ENCODE results near the gene LYPLAL1. TPM values are rescaled to one million over a fixed set of nuclear protein-coding genes. Genes with fewer than 3 reads are reported as not detected.

LYPLAL1 gene
- total and polyA plus RNA-seq, 2 of the 13 experiments (the other 11 are each of a cell fraction or from before 2014, with no cell fraction given), result 17.0 to 31.6 TPM

DNA sequence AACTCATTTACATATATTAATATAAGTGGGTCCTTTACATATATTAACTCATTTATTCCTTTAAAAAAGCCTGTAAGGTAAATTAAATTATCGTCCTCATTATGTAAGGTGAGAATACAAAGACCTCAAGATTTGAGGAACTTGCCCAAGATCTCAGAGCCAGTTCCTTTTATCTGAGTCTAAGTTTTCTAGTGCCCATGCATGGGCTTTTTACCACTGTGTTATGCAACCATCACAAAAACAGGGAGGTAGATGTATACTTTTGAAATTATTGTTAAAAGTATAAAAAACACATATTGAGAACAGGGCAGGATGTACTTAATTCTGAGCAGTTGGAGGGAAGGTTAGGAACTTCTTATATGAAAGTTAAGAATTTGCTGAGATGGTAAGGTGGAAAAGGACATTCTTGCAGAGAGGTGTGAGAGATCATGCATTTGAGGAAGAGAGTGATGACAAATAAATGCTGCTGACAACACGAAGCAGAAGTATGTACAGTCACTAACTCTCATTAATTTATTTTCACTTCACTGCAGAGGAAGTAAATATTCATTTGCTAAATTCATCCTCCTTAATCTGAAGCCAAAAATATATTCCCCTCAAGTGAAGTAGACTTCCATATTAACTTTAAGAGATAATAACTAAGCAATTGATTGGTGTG is 28.9 kb upstream of the LYPLAL1 start:
- H3K27me3 ChIP-seq (ENCODE audit: control insufficient read depth in 1 of 2, insufficient read depth in 2 of 2, low read length in 2 of 2), result no peaks in the 10 kb centered on the region
- no peak overlapping the region for H2AFZ ChIP-seq (ENCODE audit: low read length)
- BruUV-seq (replicated peaks), result no TSS peak
- ATAC-seq (no peak), FAIRE-seq (no peak), DNase-seq (ENCODE audit: low spot score) (no peak)
- in situ Hi-C loops (cut with HindIII; ENCODE audit: extremely low pct_ligation_motif_present, low pct_unique_long_range_greater_than_20kb) (no loop called here), intact Hi-C loops (cut with micrococcal nuclease; ENCODE audit: unreplicated experiment) (no loop called here)
- WGBS (ENCODE audit: low lambda C conversion rate), result 3% methylated on average over 2 of the region's 2 CpGs
- H3K9ac ChIP-seq (ENCODE audit: insufficient read depth, low read depth, low read length), result no peak overlapping the region
- no peak overlapping the region for H3K4me2 ChIP-seq (ENCODE audit: low read depth, low read length)
- ChIA-PET POLR2A (no interaction called here), CTCF (ENCODE audit: low intra/inter-chr PET ratio, low total read pairs) (no interaction called here)
- no peaks in the 10 kb centered on the region for H3K36me3 ChIP-seq (replicated peaks in 1 of 2; ENCODE audit: control insufficient read depth in 1 of 2, insufficient read depth in 2 of 2, low read length in 2 of 2)
- no peaks in the 10 kb centered on the region for H3K4me1 ChIP-seq (ENCODE audit: insufficient read depth, low read length)
- no peak overlapping the region for H3K27ac ChIP-seq (ENCODE audit: extremely low read length, insufficient read depth, low read length)
- H3K4me3 ChIP-seq (replicated peaks in 1 of 3; ENCODE audit: insufficient read depth in 1 of 3, low read depth in 2 of 3, low read length in 3 of 3), result no peak overlapping the region
- no peaks in the 10 kb centered on the region for H4K20me1 ChIP-seq (ENCODE audit: insufficient read depth, low read length)
- TF ChIP-seq U2AF2 (IDR thresholded peaks at IDR 0.05; ENCODE audit: low read depth, low read length), result no peak
- no peak for TF ChIP-seq ZNF367 (CRISPR knock-in tag; IDR thresholded peaks at IDR 0.05; ENCODE audit: borderline replicate concordance)
- TF ChIP-seq POGZ (CRISPR knock-in tag; IDR thresholded peaks at IDR 0.05), result no peak
- TF ChIP-seq, protein P1, sequence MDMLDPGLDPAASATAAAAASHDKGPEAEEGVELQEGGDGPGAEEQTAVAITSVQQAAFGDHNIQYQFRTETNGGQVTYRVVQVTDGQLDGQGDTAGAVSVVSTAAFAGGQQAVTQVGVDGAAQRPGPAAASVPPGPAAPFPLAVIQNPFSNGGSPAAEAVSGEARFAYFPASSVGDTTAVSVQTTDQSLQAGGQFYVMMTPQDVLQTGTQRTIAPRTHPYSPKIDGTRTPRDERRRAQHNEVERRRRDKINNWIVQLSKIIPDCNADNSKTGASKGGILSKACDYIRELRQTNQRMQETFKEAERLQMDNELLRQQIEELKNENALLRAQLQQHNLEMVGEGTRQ (IDR thresholded peaks at IDR 0.05; ENCODE audit: low read depth, low read length), result no peak
- TF ChIP-seq, protein P1 (CRISPR knock-in tag; IDR thresholded peaks at IDR 0.05; ENCODE audit: borderline replicate concordance), result no peak
- TF ChIP-seq TARDBP (CRISPR knock-in tag; IDR thresholded peaks at IDR 0.05), result no peak
- no peak for TF ChIP-seq JDP2 (CRISPR knock-in tag; IDR thresholded peaks at IDR 0.05; ENCODE audit: borderline replicate concordance)
- no peak for TF ChIP-seq ZEB1 (IDR thresholded peaks at IDR 0.05; ENCODE audit: insufficient replicate concordance, low read depth)
- no peak for TF ChIP-seq FOSL1 (CRISPR knock-in tag; IDR thresholded peaks at IDR 0.05; ENCODE audit: borderline replicate concordance)
- TF ChIP-seq, protein P2, sequence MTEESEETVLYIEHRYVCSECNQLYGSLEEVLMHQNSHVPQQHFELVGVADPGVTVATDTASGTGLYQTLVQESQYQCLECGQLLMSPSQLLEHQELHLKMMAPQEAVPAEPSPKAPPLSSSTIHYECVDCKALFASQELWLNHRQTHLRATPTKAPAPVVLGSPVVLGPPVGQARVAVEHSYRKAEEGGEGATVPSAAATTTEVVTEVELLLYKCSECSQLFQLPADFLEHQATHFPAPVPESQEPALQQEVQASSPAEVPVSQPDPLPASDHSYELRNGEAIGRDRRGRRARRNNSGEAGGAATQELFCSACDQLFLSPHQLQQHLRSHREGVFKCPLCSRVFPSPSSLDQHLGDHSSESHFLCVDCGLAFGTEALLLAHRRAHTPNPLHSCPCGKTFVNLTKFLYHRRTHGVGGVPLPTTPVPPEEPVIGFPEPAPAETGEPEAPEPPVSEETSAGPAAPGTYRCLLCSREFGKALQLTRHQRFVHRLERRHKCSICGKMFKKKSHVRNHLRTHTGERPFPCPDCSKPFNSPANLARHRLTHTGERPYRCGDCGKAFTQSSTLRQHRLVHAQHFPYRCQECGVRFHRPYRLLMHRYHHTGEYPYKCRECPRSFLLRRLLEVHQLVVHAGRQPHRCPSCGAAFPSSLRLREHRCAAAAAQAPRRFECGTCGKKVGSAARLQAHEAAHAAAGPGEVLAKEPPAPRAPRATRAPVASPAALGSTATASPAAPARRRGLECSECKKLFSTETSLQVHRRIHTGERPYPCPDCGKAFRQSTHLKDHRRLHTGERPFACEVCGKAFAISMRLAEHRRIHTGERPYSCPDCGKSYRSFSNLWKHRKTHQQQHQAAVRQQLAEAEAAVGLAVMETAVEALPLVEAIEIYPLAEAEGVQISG (CRISPR knock-in tag; IDR thresholded peaks at IDR 0.05), result no peak
- TF ChIP-seq GATAD1 (CRISPR knock-in tag; IDR thresholded peaks at IDR 0.05), result no peak
- TF ChIP-seq ZNF816 (CRISPR knock-in tag; IDR thresholded peaks at IDR 0.05; ENCODE audit: borderline replicate concordance), result no peak
- TF ChIP-seq FOXA1 (IDR thresholded peaks at IDR 0.05), result no peak
- TF ChIP-seq FOXA1 (CRISPR knock-in tag; IDR thresholded peaks at IDR 0.05), result no peak
- H3K79me2 ChIP-seq (ENCODE audit: insufficient read depth, low read length), result no peaks in the 10 kb centered on the region
- no peaks in the 10 kb centered on the region for H3K9me3 ChIP-seq (ENCODE audit: low read length)
